GM21825 (cell line): ENCODE data around the gene RPL41.
"Not testable (repeated sequence)": the region's sequence is repeated elsewhere in the genome, so short reads cannot be mapped to it uniquely, and the experiment has no call there.

Experiments used
- ATAC-seq: cut with Tn5 transposase; IDR thresholded peaks from one replicate; pipeline ENCODE4 v1.9.1; 2021; ENCODE audit warnings: mild to moderate bottlenecking, moderate library complexity; ENCODE audit not compliant: unreplicated experiment

RPL41 gene

GRCh38 chr12:56116267-56117081 is at the start of gene RPL41:
Gene RPL41, plus strand, starts transcription at chr12:56116633.
- peak; percentile 42 for ATAC-seq

- no peak for ATAC-seq
Observed at GRCh38 chr12:56071648-56072047, 44.8 kb upstream of the RPL41 start.

GRCh38 chr12:56074396-56074795 is 42.0 kb upstream of the RPL41 start:
- no peak for ATAC-seq

- not testable (repeated sequence) for ATAC-seq
Observed at GRCh38 chr12:56077966-56078365, 38.5 kb upstream of the RPL41 start.

GRCh38 chr12:56078427-56078826 is 38.0 kb upstream of the RPL41 start:
- ATAC-seq: no peak

GRCh38 chr12:56078931-56079722 is 37.3 kb upstream of the RPL41 start:
- ATAC-seq: peak; percentile 69

- ATAC-seq: peak; percentile 26
Observed at GRCh38 chr12:56079723-56080555, 36.5 kb upstream of the RPL41 start, which contains the start of gene ERBB3. Gene ERBB3, plus strand, starts transcription at chr12:56080165. Its CDS starts 136 bp downstream, at chr12:56080301.

- ATAC-seq: no peak
Observed at GRCh38 chr12:56080556-56081138, 35.8 kb upstream of the RPL41 start.

GRCh38 chr12:56081393-56082347 is 34.8 kb upstream of the RPL41 start:
- no peak for ATAC-seq

- ATAC-seq: no peak
Observed at GRCh38 chr12:56082382-56082781, 34.1 kb upstream of the RPL41 start.

GRCh38 chr12:56082967-56083366 is 33.5 kb upstream of the RPL41 start:
- ATAC-seq: no peak

- no peak for ATAC-seq
Observed at GRCh38 chr12:56084958-56085543, 31.4 kb upstream of the RPL41 start.

GRCh38 chr12:56086096-56086495 is 30.3 kb upstream of the RPL41 start:
- no peak for ATAC-seq

GRCh38 chr12:56086608-56087007 is 29.8 kb upstream of the RPL41 start:
- no peak for ATAC-seq

GRCh38 chr12:56087220-56087619 is 29.2 kb upstream of the RPL41 start:
- no peak for ATAC-seq

GRCh38 chr12:56097738-56098137 is 18.7 kb upstream of the RPL41 start:
- no peak for ATAC-seq

- ATAC-seq: no peak
Observed at GRCh38 chr12:56098592-56098991, 17.8 kb upstream of the RPL41 start.

GRCh38 chr12:56099787-56100186 is 16.6 kb upstream of the RPL41 start:
- ATAC-seq: no peak

GRCh38 chr12:56101045-56101444 is 15.4 kb upstream of the RPL41 start:
- no peak for ATAC-seq
